Stimulated activated CD4-positive, alpha-beta T cell treated with anti-CD3 and anti-CD28 coated beads, Interleukin-1b, Interleukin-23, amount 100 ng/mL, for 48 hours (primary cell): Measurements from ENCODE around the gene PPP1R9B.

Experiments used
- DNase-seq: peaks from one replicate; pipeline ENCODE4 v3.0.0-alpha.2; 2020

PPP1R9B gene, protein sequence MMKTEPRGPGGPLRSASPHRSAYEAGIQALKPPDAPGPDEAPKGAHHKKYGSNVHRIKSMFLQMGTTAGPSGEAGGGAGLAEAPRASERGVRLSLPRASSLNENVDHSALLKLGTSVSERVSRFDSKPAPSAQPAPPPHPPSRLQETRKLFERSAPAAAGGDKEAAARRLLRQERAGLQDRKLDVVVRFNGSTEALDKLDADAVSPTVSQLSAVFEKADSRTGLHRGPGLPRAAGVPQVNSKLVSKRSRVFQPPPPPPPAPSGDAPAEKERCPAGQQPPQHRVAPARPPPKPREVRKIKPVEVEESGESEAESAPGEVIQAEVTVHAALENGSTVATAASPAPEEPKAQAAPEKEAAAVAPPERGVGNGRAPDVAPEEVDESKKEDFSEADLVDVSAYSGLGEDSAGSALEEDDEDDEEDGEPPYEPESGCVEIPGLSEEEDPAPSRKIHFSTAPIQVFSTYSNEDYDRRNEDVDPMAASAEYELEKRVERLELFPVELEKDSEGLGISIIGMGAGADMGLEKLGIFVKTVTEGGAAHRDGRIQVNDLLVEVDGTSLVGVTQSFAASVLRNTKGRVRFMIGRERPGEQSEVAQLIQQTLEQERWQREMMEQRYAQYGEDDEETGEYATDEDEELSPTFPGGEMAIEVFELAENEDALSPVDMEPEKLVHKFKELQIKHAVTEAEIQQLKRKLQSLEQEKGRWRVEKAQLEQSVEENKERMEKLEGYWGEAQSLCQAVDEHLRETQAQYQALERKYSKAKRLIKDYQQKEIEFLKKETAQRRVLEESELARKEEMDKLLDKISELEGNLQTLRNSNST

GRCh38 chr17:50150354-50151040 lies at the start of gene PPP1R9B:
Gene PPP1R9B, minus strand, starts transcription at chr17:50150677. Its CDS starts 164 bp downstream, at chr17:50150513.
- DNase-seq, result no peak

DNA sequence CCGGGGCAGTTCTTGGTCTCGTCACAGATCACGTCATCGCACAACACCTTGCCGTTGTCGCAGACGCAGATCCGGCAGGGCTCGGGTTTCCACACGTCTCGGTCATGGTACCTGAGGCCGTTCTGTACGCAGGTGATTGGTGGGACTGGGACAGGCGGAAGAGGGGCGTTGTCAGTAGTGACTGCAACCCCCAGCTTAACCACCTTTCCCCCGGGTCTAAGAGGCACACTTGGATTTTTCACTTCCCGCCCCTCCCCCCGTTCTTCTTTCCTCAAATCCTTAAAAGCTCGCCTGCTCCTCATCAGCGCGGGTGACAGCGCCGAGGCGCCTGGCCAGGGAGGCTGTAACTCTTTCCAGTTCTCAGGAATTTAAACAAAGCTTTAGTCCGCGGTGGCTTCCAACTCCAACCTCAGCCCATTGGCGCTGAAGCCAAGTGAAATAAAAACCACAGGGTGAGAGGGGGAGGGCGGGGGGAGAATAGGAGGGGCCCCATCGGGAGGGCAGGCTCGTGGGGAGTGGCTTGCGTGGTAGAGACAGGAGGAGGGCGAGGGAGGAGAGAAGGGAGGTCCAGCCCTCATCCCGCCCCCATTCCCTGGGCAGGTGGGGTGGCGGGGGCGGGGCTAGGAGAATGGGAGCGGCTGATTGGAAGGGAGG lies 49.5 kb upstream of the PPP1R9B start:
- DNase-seq, result peak; percentile 65

DNA sequence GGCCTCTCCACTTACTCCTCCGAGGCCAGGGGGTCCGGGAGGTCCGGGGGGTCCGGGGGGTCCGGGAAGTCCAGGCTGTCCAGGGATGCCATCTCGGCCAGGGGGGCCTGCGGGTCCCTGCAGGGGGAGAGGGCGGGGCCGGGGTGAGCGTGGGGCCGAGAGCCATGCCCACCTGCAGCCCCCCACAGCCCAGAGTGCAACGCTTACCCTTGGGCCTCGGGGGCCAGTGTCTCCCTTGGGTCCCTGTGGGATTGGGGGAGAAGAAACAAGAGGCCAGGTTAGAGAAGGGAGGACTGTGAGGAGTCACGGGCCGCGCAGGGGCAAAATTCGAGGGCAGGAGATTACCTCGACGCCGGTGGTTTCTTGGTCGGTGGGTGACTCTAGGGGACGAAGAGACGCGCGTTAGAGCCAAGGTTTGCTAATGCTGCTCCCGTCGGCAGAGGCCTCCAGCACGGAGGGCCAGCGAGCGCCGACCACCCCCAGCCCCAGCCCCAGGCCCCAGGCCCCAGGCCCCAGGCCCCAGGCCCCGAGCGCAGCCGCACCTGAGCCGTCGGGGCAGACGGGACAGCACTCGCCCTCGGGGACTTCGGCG lies 48.8 kb upstream of the PPP1R9B start:
- no peak for DNase-seq

DNA sequence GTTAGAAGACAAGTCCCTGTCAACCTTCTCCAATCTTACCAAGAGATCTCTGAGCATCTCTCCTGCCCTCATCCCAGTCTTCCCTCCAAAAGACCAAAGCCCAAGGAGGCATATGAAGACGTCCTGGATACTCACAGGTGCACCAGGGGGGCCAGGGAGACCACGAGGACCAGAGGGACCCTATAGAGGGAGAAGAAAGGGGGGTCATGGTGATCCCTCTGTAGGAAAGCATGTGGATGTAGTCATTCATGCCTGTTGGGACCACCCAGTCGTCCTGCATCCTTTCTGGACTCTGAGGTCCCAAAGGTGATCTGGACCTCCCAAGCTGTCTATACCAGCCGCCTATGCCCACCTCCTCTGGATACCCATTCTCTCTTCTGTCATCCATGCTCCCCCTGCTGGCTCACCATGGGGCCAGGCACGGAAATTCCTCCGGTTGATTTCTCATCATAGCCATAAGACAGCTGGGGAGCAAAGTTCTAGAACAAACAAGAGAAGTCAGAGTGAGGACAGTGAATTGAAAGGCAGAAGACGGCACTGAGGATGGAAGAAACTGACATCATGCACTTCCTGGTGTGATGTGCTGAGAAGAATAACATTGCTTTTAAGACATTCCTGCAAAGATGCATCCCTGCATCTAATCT lies 47.7 kb upstream of the PPP1R9B start:
- DNase-seq, result peak; percentile 57

DNA sequence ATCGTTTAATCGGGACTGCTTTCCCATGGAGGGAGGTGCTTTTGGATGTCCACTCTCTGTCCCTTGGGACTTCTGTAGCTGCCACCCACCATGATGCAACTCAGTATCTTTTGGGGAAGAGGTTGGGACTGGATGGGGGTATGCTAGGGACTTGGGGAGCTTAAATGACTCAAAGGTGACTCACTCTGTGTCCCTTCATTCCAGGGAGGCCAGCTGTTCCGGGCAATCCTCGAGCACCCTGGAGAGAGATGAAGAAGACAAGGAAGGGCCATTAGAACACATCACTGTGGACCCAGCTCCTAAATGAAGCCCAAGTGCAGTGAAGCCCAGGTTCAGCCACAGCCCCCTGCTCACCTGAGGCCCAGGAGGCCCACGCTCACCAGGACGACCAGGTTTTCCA lies 46.3 kb upstream of the PPP1R9B start:
- no peak for DNase-seq

DNA sequence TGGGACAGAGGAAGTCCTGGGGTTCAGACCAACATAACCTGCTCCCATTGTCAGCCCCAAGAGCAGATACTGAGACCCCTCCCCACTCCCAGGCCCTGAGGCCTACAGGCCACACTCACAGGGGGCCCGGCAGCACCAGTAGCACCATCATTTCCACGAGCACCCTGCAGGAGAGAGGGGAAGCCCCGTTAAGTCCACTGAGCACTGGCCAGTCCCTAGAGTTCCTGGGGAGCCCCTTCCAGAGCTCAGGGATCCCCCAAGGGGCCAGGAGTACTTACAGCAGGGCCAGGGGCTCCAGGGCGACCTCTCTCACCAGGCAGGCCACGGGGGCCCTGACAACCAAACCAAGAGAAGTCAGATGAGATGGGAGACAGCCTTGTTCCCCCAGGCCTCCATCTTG lies 45.6 kb upstream of the PPP1R9B start:
- DNase-seq, result no peak

DNA sequence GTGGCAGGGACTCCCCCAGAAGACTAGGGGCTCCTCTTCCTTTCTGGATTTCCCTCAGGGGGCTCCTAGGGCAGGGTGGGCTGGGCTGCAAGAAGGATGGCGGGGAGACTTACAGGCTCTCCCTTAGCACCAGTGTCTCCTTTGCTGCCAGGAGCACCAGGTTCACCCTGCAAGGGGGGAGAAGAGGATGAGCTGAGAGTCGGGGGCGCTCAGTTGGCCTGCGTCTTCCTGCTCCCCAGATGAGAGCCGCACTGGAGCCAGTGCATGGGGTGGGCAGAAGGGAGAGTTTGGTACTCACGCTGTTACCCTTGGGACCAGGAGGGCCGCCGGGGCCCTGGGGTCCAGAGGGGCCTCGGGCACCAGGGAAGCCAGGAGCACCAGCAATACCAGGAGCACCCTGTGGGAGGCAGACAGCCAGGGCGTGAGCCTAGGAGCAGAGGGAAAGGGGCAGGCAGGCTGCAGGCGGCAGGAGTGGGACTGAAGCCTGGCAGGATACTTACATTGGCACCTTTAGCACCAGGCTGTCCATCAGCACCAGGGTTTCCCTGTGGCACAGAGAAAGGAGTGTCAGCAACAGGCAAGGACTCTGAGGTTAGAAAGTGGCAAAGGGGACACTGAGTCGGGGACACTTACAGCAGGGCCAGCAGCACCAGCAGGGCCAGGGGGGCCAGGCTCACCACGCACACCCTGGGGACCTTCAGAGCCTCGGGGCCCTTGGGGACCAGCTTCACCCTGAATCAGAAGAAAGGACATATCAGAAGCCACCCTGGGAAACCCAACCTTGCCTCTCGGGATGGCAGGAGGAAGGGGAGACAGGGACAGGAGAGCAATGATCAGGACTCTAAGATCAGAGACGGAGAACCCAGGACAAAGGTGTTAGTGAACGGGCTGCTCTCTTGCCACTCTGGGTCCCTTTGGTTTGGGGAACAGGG lies 44.7 kb upstream of the PPP1R9B start:
- DNase-seq, result no peak

GRCh38 chr17:50194140-50194933 lies 43.9 kb upstream of the PPP1R9B start:
- no peak for DNase-seq

- DNase-seq, result no peak
Observed at GRCh38 chr17:50192618-50193291, 42.3 kb upstream of the PPP1R9B start.

- no peak for DNase-seq
Observed at GRCh38 chr17:50192144-50192617, 41.7 kb upstream of the PPP1R9B start.

DNA sequence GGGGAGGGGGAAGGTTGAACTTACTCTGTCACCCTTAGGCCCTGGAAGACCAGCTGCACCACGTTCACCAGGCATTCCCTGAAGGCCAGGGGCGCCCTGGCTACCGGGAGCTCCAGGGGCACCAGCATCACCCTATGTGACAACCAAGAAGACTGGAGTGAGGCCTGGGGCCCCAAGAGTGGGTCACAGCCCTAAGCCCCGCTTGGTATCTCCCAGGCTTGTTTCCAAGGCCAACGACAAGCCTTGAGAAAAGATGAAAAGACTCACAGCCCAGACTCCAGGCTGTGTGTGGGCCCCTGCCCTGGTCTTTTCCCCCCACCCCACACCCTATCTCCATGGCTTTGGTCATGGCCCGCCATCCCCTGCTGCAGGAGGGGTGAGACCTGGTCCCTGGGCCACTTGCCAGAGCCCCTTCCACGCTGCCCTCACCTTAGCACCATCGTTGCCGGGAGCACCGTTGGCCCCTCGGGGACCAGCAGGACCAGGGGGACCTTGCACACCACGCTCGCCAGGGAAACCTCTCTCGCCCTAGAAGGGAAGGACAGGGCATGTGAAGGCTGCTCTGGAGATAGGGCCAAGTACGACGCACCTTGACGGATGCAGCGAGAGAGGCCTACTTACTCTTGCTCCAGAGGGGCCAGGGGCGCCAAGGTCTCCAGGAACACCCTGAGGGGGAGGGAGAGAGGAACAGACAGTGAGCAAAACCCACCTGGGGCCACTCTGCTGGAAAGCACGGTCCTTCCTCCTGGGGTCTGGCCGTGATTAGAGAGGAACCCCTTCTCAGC lies 41.1 kb upstream of the PPP1R9B start:
- DNase-seq, result no peak

DNA sequence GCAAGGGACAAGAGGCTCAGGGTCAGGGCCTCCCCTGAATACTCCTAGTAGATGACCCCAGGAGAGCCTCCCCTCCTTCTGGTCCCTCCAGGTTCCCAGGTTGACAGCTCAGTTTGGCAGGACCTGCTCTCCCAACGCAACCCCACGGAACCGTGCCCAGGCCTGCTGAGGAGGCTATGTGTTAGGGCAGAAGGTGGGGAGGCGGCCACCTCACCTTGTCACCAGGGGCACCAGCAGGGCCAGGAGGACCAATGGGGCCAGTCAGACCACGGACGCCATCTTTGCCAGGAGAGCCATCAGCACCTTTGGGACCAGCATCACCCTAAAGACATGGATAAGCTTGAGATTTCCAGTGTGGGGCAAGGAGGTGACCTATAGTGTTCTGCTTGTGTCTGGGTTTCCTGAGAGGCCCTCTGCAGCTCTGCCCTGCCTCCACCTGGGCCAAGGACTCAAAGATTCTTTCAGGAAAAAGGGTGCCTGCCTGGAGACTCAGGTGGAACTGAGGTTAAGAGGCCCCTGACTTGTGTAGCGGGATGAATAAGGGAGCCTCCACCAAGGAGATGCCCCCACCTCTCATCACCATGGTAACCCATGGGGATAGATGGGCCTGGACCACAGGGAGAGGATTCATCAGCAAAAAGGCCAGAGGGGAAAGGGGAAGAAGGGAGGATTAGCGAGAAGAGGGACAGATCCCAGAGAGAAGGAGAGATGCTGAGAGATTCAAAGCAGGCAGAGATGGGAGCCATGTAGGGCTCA lies 40.3 kb upstream of the PPP1R9B start:
- DNase-seq, result no peak

GRCh38 chr17:50190293-50190602 lies 39.8 kb upstream of the PPP1R9B start:
- DNase-seq, result no peak

GRCh38 chr17:50189550-50190292 lies 39.2 kb upstream of the PPP1R9B start:
- no peak for DNase-seq

GRCh38 chr17:50188921-50189549 lies 38.6 kb upstream of the PPP1R9B start:
- DNase-seq, result no peak

DNA sequence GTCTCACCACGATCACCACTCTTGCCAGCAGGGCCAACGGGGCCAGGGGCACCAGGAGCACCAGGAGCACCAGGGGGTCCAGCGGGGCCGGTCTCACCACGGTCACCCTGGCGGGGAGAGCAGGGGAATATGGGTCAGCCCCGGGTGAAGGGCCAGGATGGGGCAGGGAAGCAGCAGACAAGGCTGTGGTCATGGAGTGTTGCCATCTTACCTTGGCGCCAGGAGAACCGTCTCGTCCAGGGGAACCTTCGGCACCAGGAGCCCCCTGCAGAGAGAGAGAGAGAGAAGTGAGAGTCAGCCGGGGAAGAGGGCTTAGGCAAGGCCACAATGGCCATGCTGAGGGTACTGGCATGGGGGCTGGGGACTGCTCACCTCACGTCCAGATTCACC lies 38.0 kb upstream of the PPP1R9B start:
- no peak for DNase-seq
